Measurements from ENCODE around the gene MRPL39. TPM values are rescaled to one million over a fixed set of nuclear protein-coding genes. Genes with fewer than 3 reads are reported as not detected.

Gene MRPL39
- polyA plus RNA-seq, 1 donor from 2014 or later: 28.5 TPM

GRCh38 chr21:25649146-25649545 is 41.9 kb upstream of the MRPL39 start:
- Histone ChIP-seq H3K9me2 (ENCODE audit: insufficient read depth, low read length) (no peaks in the 10 kb centered on the region), H3K27me3 (ENCODE audit: insufficient read depth, low read depth, low read length) (no peaks in the 10 kb centered on the region), H3F3A (ENCODE audit: insufficient read depth, low read length, poor library complexity, severe bottlenecking) (no peaks in the 10 kb centered on the region), H3K36me3 (ENCODE audit: insufficient read depth, low read length) (no peaks in the 10 kb centered on the region), H3K9ac (ENCODE audit: low read length) (no peak overlapping the region), H2AFZ (ENCODE audit: low read depth, low read length) (no peak overlapping the region), H3K79me2 (replicated peaks; ENCODE audit: insufficient read depth, low read length) (no peaks in the 10 kb centered on the region), H4K20me1 (ENCODE audit: insufficient read depth) (no peaks in the 10 kb centered on the region), H3K9me3 (ENCODE audit: low read length) (no peaks in the 10 kb centered on the region), H3K27ac (ENCODE audit: low read length) (no peak overlapping the region), H3K4me3 (ENCODE audit: low read length) (no peak overlapping the region), H3K4me2 (ENCODE audit: low read length) (no peak overlapping the region)
- TF ChIP-seq TAF1 (IDR thresholded peaks at IDR 0.05; ENCODE audit: low read depth): no peak
- no peak for TF ChIP-seq POLR2AphosphoS5 (IDR thresholded peaks at IDR 0.05)
- no peak for TF ChIP-seq SMC3 (conservative IDR thresholded peaks at IDR 0.05; ENCODE audit: poor library complexity)
- TF ChIP-seq EZH2 (IDR thresholded peaks at IDR 0.05; ENCODE audit: borderline replicate concordance, insufficient read depth, low read length, poor library complexity, severe bottlenecking): no peak
- no peak for TF ChIP-seq EP300 (conservative IDR thresholded peaks at IDR 0.05; ENCODE audit: poor library complexity, severe bottlenecking)
- no peak for TF ChIP-seq CTCF (IDR thresholded peaks at IDR 0.05; ENCODE audit: poor library complexity, severe bottlenecking)
- TF ChIP-seq MXI1 (conservative IDR thresholded peaks at IDR 0.05; ENCODE audit: poor library complexity, severe bottlenecking): no peak
- no peak for TF ChIP-seq RAD21 (conservative IDR thresholded peaks at IDR 0.05)
- no peak for TF ChIP-seq REST (IDR thresholded peaks at IDR 0.05; ENCODE audit: borderline replicate concordance)

GRCh38 chr21:25647647-25648046 is 40.4 kb upstream of the MRPL39 start:
- H3F3A ChIP-seq (ENCODE audit: insufficient read depth, low read length, poor library complexity, severe bottlenecking): no peaks in the 10 kb centered on the region
- H3K79me2 ChIP-seq (replicated peaks; ENCODE audit: insufficient read depth, low read length): no peaks in the 10 kb centered on the region
- H3K9ac ChIP-seq (ENCODE audit: low read length): no peak overlapping the region
- H3K27ac ChIP-seq (ENCODE audit: low read length): no peak overlapping the region
- no peaks in the 10 kb centered on the region for H3K36me3 ChIP-seq (ENCODE audit: insufficient read depth, low read length)
- H4K20me1 ChIP-seq (ENCODE audit: insufficient read depth): no peaks in the 10 kb centered on the region
- H3K4me3 ChIP-seq (ENCODE audit: low read length): no peak overlapping the region
- H2AFZ ChIP-seq (ENCODE audit: low read depth, low read length): no peak overlapping the region
- no peak for TF ChIP-seq REST (IDR thresholded peaks at IDR 0.05; ENCODE audit: borderline replicate concordance)
- TF ChIP-seq SMC3 (conservative IDR thresholded peaks at IDR 0.05; ENCODE audit: poor library complexity): no peak
- TF ChIP-seq EZH2 (IDR thresholded peaks at IDR 0.05; ENCODE audit: borderline replicate concordance, insufficient read depth, low read length, poor library complexity, severe bottlenecking): no peak
- no peak for TF ChIP-seq EP300 (conservative IDR thresholded peaks at IDR 0.05; ENCODE audit: poor library complexity, severe bottlenecking)
- H3K9me2 ChIP-seq (ENCODE audit: insufficient read depth, low read length): no peaks in the 10 kb centered on the region
- H3K27me3 ChIP-seq (ENCODE audit: insufficient read depth, low read depth, low read length): no peaks in the 10 kb centered on the region
- no peak overlapping the region for H3K4me2 ChIP-seq (ENCODE audit: low read length)
- H3K9me3 ChIP-seq (ENCODE audit: low read length): no peaks in the 10 kb centered on the region
